Left lung (tissue), 10 donors: ENCODE results near the gene BACE1. TPM values are rescaled to one million over a fixed set of nuclear protein-coding genes. Genes with fewer than 3 reads are reported as not detected.
A peak's percentile ranks its signal among the peaks of the same experiment; 100 is the strongest.
"Not testable (repeated sequence)": the region's sequence is repeated elsewhere in the genome, so short reads cannot be mapped to it uniquely, and the experiment has no call there.

Experiments
- ATAC-seq: fragments of 200-7000 bp; cut with Tn5 transposase; one replicate; pipeline ENCODE4 v1.9.1; 2020; ENCODE audit warnings: moderate library complexity
- DNase-seq, 4 donors: peaks; one replicate each; pipeline ENCODE4 v3.0.0-alpha.2; 2013 to 2020
- H3K27ac ChIP-seq, 2 donors: fragments of 200-600 bp; sonication (generic) in 1 of 2; one replicate each; pipeline versions ENCODE4 v1.5.0 to v1.8.0; 2020 to 2021
- H3K27me3 ChIP-seq, 2 donors: fragments of 200-600 bp; sonication (generic) in 1 of 2; one replicate each; pipeline versions ENCODE4 v1.5.0 to v1.8.0; 2020 to 2021
- H3K36me3 ChIP-seq, 2 donors: fragments of 200-600 bp; sonication (generic) in 1 of 2; one replicate each; pipeline versions ENCODE4 v1.5.0 to v1.8.0; 2020 to 2021
- H3K4me1 ChIP-seq, 2 donors: fragments of 200-600 bp; one replicate each; pipeline ENCODE4 v1.8.0; 2021
- H3K4me3 ChIP-seq, 2 donors: fragments of 200-600 bp; sonication (generic) in 1 of 2; one replicate each; pipeline versions ENCODE4 v1.5.0 to v1.8.0; 2020 to 2021; ENCODE audit warnings: mild to moderate bottlenecking in 1 of 2
- H3K9me3 ChIP-seq, 2 donors: fragments of 200-600 bp; sonication (generic) in 1 of 2; one replicate each; pipeline versions ENCODE4 v1.5.0 to v1.8.0; 2020 to 2021
- CTCF ChIP-seq, 2 donors: fragments of 200-600 bp; sonication (generic) in 1 of 2; IDR thresholded peaks; one replicate each; pipeline versions ENCODE4 v1.5.0 to v1.8.0; 2021; ENCODE audit warnings: antibody characterized with exemption in 2 of 2
- intact Hi-C, 2 donors: fragments of 100-400 bp; cut with DNase I; formaldehyde crosslinking; loops; one replicate each; pipeline versions ENCODE4 v1.11.2 to v1.14.2; 2022
- polyA plus RNA-seq, 6 donors: library from polyadenylated mRNA; unstranded; fragments of 120-200 nt; gene quantifications; one replicate each; pipeline ENCODE4 v1.2.1, GENCODE V29; 2013; ENCODE audit not compliant: insufficient read length in 6 of 6
- total RNA-seq, 2 donors: library from RNA; stranded (reverse); fragmentation: NEBNext Ultra II Directional; extraction: Animal tissue kit (Norgen Biotek cat#: 25700); gene quantifications; one replicate each; pipeline ENCODE4 v1.2.1, GENCODE V29; 2021
- donor health status: DM: no; HTN: yes; CAD: no.
- donor health status: DM: no; HTN: no; CAD: no.

Gene BACE1
- total and polyA plus RNA-seq, 8 donors: 24.1 to 50.2 (median 46.0) TPM

- Histone ChIP-seq H3K27ac (no peak overlapping the region), H3K4me3 (no peak overlapping the region), H3K4me1 (peaks cover 9 to 12% of the 10 kb centered on the region in 2 donors), H3K9me3 (no peaks in the 10 kb centered on the region), H3K27me3 (no peaks in the 10 kb centered on the region), H3K36me3 (peaks cover 0 to 10% of the 10 kb centered on the region in 2 donors)
- intact Hi-C loops: no loop called here
- no peak for ATAC-seq
- no peak for DNase-seq
- no peak for TF ChIP-seq CTCF (IDR thresholded peaks at IDR 0.05)
Observed at GRCh38 chr11:117332843-117333242, 16.8 kb upstream of the BACE1 start.

- H3K36me3 ChIP-seq: no peaks in the 10 kb centered on the region
- H3K4me1 ChIP-seq: peaks cover 9 to 12% of the 10 kb centered on the region in 2 donors
- ATAC-seq: peak; percentile 54
- H3K27me3 ChIP-seq: no peaks in the 10 kb centered on the region
- H3K27ac ChIP-seq: peak overlapping the region; percentile 87 to 97
- no peak for TF ChIP-seq CTCF (IDR thresholded peaks at IDR 0.05)
- no peaks in the 10 kb centered on the region for H3K9me3 ChIP-seq
- intact Hi-C loops: no loop called here
- DNase-seq: peak in 2 of 4 donors; percentile 42 to 54
- peak overlapping the region; percentile 63 to 85 for H3K4me3 ChIP-seq
Observed at GRCh38 chr11:117328375-117329010, 12.4 kb upstream of the BACE1 start.

- Histone ChIP-seq H3K9me3 (no peaks in the 10 kb centered on the region), H3K36me3 (no peaks in the 10 kb centered on the region), H3K27me3 (no peaks in the 10 kb centered on the region), H3K4me3 (peak within 1 kb of the TSS; percentile 63 to 85), H3K4me1 (peaks cover 9 to 12% of the 10 kb centered on the region in 2 donors), H3K27ac (peak within 1 kb of the TSS; percentile 87 to 97)
- no peak for TF ChIP-seq CTCF (IDR thresholded peaks at IDR 0.05)
- peak; percentile 98 for ATAC-seq
- intact Hi-C loops: no loop called here
- DNase-seq: peak; percentile 97
Observed at GRCh38 chr11:117327567-117328374, 11.7 kb upstream of the BACE1 start, which contains the start of gene CEP164. CEP164 (plus strand) TSS chr11:117327854; CDS start chr11:117338587, 10,733 bp downstream.

GRCh38 chr11:117327255-117327566, 11.2 kb upstream of the BACE1 start:
- intact Hi-C loops, H3K27me3 ChIP-seq, ATAC-seq, H3K36me3 ChIP-seq, DNase-seq, H3K9me3 ChIP-seq: not testable (repeated sequence)
- Histone ChIP-seq H3K4me1 (peaks cover 9 to 12% of the 10 kb centered on the region in 2 donors), H3K4me3 (peak overlapping the region; percentile 63 to 85), H3K27ac (peak overlapping the region in 1 of 2 donors; percentile 97)

GRCh38 chr11:117319214-117319840, 3.3 kb upstream of the BACE1 start:
- Histone ChIP-seq H3K36me3 (no peaks in the 10 kb centered on the region), H3K27me3 (peaks cover 0 to 8% of the 10 kb centered on the region in 2 donors), H3K27ac (no peak overlapping the region), H3K4me1 (peaks cover 8 to 22% of the 10 kb centered on the region in 2 donors), H3K4me3 (no peak overlapping the region), H3K9me3 (no peaks in the 10 kb centered on the region)
- ATAC-seq (no peak), DNase-seq (no peak)
- TF ChIP-seq CTCF (IDR thresholded peaks at IDR 0.05): no peak
- intact Hi-C loops: no loop called here
